GM19328 (cell line): ENCODE results near the gene RESP18.
A peak's percentile ranks its signal among the peaks of the same experiment; 100 is the strongest.
"Not testable (repeated sequence)": the region's sequence is repeated elsewhere in the genome, so short reads cannot be mapped to it uniquely, and the experiment has no call there.

Experiments
- ATAC-seq: cut with Tn5 transposase; IDR thresholded peaks from one replicate; pipeline ENCODE4 v1.9.1; 2021; ENCODE audit warnings: mild to moderate bottlenecking, moderate library complexity; ENCODE audit not compliant: unreplicated experiment

The RESP18 gene

DNA sequence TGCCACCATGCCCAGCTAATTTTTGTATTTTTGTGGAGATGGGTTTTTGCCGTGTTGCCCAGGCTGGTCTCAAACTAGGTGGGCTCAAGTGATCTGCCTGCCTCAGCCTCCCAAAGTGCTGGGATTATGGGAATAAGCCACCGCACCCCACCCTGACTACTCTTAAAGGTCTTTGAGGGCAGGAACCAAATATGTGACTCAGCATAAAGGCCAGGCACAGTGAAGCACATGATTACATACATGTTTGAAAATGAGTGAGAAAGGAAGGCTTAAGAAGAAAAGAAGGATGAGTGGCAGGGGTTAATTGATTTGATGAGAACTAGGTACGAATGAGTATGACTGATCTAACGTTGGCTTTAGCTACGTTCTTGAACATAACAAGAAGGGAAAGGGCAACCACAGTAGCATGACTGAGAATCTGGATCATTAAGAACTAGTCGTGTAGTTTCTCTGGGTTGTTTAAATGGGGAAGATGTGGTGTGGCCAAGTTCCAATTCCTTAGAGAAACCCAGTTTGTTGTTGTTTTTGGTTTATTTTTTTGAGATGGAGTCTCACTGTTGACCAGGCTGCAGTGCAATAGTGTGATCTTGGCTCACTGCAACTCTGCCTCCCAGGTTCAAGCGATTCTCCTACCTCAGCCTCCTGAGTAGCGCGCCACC lies 6.8 kb downstream of the RESP18 start:
- no peak for ATAC-seq

DNA sequence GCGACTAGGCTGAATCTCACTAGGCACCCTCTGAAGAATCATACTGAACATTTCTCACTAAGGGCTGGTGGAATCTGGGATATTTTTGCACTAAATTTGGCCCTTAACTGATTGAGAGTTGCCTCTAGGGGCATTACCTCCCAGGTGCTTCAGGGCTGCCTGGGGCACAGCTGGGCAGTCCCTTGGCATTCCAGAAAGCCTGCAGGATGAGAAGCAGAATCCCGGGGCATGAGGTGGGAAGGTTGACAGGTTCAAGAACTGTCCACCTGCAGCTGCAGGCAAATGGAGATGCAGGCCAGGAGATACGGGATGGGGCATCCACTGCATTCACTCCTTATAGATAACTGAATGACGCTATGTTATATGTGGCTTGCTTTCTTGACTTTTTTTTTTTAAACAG lies 7.4 kb downstream of the RESP18 start:
- no peak for ATAC-seq

DNA sequence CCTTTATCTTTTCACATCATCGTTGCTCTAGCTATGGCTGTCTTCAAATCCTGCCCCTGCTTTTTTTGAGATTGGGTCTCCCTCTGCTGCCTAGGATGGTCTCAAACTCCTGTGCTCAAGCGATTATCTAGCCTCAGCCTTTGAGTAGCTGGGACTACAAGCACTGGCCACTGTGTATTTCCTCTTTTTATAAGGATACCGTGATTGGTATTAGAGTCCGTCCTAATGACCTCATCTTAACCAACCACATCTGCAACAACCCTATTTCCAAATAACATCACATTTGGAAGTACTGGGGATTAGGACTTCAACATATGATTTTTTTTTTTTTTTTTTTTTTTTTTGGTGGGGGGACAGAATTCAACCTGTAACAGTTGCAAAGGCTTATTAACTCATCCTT lies 9.1 kb downstream of the RESP18 start:
- ATAC-seq = no peak

DNA sequence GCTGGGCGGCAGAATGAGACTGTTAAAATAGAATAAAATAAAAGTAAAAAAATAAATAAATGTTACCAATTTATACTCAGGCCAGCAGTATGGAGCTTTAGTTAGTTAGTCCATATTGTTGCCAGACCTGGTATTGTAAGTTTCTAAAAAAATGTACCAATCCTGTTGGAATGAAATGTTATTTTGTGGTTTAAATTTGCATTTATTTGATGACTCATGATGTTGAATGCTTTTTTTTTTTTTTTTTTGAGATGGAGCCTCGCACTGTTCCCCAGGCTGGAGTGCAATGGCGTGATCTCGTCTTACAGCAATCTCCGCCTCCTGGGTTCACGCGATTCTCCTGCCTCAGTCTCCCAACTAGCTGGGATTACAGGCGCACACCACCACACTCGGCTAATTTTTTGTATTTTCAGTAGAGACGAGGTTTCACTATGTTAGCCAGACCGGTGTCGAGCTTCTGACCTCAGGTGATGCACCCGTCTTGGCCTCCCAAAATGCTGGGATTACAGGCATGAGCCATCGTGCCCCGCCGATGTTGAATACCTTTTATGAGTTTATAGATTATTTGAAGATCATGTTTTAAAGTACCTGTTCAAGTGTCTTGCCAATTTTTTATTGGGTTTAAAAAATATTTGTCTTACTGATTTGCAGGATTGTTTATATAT lies 17.6 kb downstream of the RESP18 start:
- no peak for ATAC-seq

DNA sequence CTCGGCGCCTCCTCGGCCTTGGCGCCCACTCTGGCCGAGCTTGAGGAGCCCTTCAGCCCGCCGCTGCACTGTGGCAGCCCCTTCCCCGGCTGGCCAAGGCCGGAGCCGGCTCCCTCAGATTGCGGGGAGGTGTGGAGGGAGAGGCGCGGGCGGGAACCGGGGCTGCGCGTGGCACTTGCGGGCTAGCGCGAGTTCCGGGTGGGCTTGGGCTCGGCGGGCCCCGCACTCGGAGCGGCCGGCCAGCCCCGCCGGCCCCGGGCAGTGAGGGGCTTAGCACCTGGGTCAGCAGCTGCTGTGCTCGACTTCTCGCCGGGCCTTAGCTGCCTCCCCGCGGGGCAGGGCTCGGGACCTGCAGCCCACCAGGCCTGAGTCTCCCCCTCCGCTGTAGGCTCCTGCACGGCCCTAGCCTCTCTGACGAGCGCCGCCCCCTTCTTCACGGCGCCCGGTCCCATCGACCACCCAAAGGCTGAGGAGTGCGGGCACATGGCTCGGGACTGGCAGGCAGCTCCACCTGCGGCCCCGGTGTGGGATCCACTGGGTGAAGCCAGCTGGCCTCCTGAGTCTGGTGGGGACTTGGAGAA lies 19.8 kb downstream of the RESP18 start:
- ATAC-seq = not testable (repeated sequence)

DNA sequence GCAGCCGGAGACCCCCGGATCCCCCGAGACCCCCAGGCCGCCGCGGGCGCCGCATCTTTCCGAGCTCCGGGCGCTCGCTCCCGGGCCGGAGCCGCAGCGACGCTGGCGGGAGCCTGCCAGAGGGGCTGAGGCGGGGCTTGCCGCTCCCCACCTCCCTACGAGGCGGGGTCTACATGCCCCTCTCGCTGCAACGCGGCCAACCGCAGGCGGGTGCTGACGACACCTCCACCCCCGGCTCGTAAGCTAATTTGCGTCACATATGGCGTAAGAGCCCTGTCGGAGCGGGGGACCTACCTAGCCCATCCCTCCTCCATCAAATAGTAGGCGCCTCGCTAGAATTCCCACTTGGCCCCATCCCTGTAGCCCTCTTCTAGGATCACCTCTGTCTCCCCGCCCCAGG lies 23.3 kb downstream of the RESP18 start, which contains the start of gene PTPRN:
PTPRN (minus strand) TSS at position 124 of the 400 bp plus-strand sequence; CDS start at position 55, 69 bp downstream.
- no peak for ATAC-seq

DNA sequence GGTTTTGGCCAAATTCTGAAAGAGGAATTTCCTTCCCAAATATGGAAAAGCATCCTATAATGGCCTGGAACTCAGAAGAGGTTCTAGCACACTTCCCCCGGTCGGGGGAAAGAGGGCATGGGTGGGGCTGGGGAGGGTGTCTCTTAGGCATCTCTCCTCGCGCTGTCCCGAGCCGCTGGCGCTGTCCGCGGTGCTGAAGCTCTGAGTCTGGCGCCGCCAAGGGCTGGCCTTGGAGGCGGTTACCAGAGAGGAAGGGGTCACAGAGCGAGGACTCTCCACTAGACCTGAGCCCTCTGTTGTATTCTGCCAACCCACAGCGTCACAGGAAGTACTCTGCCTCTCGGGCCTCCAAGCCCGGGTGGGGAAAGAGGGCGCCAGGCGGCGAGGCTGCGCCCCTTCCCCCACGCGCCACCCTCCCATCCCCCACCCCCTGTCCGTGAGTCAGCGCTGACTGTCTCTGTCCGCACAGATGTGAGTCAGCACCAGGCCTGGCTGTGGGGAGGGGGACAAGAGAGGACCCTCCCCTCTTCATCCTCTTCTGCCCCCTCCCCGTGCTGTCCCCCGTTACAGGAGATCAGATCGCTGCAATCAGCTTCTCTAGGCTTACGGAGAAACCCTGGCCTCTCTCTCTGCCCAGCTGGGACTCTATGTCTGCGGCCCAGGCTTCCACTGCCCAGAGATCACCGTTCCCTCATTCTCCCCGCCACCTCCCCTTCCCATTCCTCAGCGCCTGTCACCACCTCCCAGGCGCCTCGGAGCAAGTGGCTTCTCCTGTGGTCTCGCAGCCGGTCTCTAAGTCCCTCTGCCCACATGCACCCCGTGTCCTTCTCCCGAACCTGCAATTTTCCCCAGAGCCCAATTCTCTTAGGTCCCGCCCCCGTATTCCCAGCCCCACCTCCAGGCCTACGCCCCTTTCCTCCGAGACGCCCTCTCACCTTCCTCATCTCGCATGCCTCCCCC lies 24.1 kb downstream of the RESP18 start:
- ATAC-seq = no peak

DNA sequence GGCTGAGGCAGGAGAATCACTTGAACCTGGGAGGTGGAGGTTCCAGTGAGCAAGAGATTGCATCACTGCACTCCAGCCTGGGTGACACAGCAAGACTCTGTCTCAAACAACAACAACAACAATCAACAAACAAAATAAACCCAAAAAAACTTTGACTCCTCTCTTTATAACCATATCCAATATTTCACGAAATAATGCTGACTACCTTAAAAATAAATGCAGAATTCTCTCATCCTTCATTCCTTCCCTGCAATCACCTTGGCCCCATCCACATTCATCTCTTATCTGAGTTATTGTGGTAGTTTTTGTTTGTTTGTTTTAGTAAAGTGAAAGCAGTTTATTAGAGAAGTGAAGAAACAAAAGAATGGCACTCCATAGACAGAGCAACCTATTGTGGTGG lies 26.5 kb downstream of the RESP18 start:
- no peak for ATAC-seq

DNA sequence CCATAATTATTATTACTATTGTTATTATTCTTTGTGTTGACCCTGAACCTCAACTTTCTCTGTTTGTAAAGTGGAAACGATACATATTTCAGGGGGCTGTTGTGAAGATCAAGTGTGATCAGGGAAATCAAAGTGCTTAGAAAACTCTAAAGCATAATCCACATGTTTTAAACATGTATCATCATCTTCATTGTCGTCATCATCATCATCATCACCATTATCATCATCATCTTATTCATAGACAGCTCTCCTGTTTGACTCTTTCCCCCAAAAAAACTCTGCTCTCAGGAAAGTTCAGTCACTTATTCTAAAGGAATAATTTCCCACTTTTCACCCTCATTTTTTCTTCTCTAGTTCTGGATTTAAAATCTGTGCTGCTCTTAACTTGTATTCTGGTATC lies 28.3 kb downstream of the RESP18 start:
- ATAC-seq = no peak

DNA sequence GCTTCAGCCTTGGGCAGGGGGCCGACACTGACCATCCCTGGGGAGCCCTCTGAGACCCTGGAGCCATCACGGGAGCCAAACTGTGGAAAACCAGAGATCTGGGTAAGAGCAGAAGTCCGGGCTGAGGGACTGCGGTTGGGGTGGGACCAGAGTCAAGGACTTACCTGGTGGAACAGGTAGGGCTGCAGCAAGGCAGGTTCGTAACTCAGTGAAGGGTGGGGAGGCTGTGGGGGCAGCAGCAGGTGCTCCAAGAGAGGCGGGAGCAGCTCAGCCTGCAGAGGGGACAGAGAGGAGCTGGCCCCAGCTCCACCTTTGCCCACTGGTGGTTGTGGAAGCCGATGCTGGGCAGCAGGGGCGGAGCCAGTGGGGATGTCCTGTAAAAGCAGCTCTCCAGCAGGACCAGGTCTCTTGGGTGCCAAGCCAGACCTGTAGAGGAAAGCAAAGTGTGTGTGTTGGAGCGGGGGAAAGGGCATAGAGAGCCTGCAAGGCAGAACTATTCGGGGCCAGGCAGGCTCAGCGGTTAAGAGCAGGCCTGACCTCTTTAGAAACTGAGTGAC lies 30.1 kb downstream of the RESP18 start:
- no peak for ATAC-seq

DNA sequence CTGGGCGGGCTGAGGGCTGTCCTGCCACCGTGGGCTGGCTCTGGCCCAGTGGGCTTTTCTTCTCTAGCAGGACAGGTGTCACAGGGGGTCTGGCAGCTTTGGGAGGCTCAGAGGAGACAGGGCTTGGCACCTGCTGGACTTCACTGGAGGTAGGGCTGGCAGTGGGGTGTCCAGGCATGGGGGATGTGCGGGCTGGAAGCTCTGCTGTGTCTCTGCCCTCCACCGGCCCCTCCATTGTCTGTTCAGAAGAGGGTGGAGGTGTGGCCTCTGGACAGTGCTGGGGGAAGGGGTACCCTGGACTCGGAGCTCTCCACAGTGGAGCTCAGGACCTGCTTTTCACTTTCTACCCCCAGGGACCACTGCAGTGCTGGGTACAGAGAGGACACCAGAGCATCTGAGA lies 32.5 kb downstream of the RESP18 start:
- no peak for ATAC-seq

DNA sequence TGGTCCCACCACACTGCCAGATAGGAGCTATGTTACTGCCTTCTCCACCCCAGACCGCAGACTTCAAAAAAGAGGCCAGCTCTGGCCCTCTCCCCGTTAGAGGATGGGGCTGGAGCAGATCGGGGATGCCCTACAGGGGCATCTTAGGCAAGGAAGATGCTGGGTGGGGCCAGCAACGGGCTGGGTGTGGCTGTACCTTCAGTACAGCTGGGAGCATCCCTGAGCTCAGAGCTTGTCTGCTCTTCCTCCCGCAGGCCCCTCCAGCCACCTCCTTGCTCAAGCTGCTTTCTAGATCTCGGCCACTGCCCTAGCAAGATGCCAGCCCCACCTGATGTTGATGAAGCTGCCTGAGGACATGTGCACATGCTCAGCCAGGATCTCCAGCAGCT lies 33.2 kb downstream of the RESP18 start:
- ATAC-seq = no peak

DNA sequence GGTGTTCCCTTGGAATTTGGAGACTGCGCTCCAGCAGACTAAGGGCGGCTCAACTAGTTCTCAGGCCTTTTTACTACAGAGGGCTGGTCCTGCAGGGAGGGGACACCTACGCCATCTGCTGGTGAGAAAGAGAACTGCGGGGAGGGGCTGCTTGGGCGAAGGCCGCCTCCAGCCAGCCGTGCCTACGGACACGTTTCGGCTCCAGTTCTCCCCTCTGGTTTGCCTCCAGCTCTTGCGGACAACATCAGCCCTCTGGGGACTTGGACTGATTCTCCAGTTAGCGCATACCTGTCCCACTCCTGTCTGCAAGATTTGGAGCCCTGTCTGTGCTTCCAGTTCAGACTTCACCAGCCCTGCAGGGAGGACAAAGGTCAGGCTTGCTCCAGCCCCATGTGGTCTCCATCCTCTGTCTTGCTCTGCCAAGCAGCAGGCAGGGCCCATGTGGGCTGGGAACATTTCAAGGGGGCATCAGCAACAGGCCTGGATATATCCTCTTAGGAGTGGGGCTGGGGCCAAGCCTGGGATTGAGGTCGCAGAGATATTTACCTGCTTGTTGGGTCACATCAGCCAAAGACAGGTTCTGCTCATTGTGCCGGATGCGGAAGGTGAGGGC lies 33.7 kb downstream of the RESP18 start:
- peak; percentile 41 for ATAC-seq

DNA sequence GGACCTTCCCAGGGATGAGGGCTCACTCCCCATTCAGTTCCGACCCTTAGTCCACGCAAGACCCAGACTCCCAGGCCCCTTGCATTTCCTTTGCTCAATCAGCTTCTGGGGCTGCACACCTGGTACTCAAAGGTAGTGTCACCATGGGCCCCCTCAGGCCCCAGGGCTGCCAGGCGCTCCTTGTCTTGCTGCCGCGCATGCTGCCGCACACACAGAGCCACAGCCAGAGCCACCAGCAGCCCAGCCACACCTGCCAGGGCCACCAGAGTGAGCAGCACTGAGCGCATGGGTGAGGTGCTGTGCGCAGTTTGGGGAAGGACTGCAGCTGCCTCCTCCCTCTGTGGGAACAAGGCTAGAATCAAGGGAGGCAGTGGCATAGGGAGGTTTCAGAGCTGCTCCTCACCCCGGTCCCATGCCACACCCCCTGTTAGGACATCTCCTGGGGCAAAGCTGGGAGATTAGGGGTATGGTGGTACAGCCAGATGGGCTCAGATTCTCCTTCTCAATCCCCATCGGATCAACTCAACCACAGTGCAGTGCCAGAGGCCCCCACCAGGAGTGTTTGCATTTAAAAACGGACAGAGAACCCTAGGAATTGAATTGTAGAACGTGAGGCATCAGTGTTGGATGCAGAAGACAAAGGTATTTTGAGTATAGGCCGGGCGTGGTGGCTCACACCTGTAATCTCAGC lies 34.6 kb downstream of the RESP18 start:
- ATAC-seq = no peak

DNA sequence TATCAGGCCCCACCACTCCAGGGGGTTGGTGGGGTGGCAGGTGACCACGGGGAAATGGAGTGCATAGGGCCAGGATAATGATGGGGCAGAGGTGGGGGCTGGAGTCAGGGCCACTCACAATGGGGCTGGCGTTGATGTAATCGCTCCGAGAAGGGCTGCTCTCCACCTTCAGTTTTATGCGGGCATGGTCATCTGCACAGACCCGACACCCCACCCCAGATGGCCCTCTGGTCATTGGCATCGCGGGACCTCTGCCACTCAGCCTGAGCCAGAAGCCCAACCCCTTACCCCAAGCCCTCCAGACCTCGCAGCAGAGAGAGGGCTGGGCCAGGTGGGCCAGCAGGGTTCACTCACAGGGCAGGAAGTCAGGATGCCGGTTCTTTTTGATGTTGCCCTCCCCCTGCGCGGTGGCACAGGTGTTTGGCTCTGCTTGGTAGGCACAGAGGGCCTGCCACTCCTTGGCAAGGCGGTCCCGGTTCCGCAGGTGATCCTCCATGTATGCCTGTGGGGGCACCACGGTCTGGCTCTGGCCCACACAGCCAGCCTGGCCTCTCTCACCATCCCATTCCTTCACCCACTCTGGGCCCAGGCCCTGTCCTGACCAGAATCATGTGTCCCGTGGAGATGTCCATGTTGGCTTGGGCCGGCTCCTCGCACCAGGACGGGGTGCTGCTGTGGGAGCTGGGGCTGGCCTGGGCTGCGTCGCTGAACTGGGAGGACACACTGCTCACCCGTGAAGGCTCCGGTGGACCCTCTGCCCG lies 35.7 kb downstream of the RESP18 start:
- no peak for ATAC-seq

DNA sequence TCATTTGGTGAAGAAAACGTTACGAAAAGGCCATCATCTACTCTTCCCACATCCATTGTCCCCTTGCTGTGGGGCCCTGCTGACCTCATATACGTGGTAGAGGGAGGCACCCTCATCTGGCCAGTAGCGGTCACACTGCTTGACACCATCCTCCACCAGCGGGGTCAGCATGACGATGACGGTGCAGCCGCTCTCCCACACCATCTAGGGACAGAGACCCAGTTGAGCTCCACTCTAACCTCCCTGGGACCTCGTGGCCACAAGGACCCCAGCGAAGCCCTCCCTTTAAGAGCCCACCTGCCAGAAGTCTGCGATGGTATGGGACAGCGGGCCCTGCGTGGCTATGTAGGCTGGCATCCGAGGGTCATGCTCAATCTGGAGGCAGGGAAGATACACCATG lies 36.4 kb downstream of the RESP18 start:
- no peak for ATAC-seq

DNA sequence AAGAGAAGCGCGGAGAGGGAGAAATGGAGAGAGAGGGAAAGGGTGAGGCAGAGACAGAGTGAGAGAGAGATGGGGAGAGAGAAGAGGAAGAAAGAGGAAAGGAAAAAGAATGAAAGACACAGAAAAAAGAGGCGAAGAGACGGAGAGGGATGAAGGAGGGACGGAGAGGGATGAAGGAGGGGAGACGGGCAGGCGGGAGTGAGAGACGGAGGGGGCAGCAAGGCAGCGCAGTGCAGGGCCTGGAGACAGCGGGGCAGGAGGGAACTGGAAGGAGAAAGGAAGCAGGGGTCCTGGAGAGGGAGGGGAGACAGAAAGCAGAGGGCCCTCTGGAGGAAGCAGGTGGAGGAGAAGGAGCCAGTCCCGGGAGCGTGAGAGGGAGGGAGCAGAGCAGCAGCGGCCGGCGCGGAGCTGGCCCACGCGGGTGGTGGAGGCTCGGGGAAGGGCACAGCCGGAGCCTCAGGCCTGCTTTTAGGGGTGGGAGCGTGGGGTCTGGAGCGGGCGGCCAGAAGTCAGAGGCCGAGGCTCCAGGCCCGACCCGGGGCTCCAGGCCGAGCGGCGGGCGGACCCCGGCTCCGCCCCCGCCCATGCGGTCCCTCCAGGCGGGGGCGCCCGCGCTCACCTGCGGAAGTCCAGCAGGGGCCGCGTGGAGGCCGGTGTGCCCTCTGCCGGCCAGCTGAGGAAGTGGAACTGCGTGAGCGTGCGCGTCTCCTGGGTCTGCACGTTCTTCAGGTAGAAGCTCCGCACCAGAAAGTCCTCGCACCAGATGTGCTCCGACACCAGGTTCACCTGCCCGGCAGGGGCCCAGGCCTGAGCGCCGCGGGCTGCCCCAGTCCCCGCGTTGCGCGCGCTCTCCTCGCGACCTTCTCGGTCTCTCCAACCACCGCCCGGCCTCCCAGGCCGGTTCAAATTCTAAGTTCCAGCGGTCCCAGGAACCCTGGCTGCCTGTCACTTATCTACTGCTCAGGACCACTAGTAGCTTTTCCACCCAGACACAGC lies 37.9 kb downstream of the RESP18 start:
- ATAC-seq = peak; percentile 77

DNA sequence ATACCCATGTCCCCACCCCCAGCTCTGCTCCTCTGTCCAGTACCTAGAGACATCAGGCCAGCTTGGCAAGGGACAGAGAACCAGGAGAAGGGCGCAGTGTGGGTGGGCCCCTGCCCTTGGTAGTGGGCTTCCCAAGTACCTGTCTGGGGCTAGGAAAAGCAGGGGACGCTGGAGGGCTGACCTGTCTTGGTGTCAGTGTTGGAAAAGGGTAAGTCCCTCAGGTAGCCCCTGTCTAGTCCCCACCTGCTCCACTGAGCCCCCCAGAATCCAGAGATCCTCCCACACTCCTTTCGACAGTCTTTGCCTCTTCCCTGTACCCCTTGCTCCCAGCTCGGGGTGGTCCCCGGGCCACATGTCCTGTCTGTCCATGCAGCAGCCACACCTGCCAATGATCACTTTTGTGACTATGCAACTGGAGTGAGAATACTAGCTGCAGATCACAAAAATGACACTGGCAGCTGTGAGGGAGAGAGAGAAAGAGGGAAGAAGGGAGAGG lies 38.8 kb downstream of the RESP18 start:
- ATAC-seq = no peak
